Measurements from ENCODE around the gene MTCH1.

- TF ChIP-seq EZH2 (IDR thresholded peaks at IDR 0.05) (no peak), CTCF (IDR thresholded peaks at IDR 0.05) (no peak), EZH2phosphoT487 (IDR thresholded peaks at IDR 0.05) (no peak)
Measured at GRCh38 chr6:36929607-36930006, 56.4 kb downstream of the MTCH1 start.
